ENCODE results near the gene ETS2. TPM values are rescaled to one million over a fixed set of nuclear protein-coding genes. Genes with fewer than 3 reads are reported as not detected.

Gene ETS2
- polyA plus RNA-seq, 3 donors from 2014 or later: 3.2 to 7.3 (median 4.2) TPM

DNA sequence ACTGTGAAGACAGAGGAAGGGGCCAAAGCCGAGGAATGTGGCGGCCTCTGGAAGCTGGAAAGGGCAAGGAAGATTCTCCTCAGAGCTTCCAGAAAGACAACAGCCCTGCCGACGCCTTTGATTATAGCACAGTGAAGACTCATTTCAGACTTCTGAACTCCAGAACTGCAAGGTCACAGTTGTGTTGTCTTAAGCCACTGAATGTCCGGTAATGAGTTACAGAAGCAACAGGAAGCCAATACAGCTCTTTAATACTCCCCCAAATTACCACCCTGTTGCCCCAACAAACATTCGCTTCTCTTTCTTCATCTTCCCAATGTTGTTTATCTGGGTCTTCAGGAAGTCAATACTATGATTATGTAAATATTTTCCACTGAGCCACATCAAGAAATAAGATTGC is 44.0 kb downstream of the ETS2 start:
- DNase-seq: no peak
- peaks cover 0 to 1% (median 0%) of the 10 kb centered on the region in 6 donors for H3K9me3 Mint-ChIP-seq
- no peaks in the 10 kb centered on the region for H3K36me3 Mint-ChIP-seq
- H3K4me3 Mint-ChIP-seq: no peak overlapping the region
- H3K27ac Mint-ChIP-seq: no peak overlapping the region
- no peaks in the 10 kb centered on the region for H3K4me1 Mint-ChIP-seq
- H3K27me3 Mint-ChIP-seq (ENCODE audit: low read depth in 3 of 3): peaks cover 2 to 6% (median 3%) of the 10 kb centered on the region in 3 donors

DNA sequence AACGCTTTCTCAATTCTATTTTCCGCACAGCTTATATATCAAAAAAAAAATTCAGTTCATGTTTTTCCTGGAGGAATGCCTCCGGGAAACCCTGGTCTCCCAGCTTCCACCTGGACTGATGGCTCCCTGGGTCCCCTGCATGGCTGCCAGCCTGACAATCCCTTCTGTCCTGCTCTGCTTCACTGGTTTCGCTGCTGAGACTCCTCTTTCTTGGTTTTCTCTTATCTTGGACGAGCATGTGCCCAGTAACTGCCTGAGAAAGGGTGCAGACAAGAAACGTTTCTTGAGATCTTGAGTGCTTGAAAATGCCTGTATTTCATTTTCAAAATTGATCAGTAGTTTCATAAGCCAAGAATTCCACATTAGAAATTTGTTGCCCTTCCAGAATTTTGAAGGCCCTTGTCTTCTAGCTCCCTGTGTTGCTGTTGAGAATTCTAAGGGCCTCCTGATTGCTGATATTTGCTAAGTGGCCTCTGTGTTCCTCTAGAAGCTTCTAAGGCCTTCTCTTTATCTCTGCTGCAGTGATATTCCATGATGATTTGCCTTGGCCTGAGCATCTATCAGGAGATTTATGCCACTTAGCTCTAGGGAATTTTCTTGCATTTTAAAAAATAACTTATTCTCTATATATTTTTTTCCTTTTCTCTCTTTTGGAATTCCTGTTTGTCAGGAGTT is 44.7 kb downstream of the ETS2 start:
- no peak for DNase-seq
- Mint-ChIP-seq H3K9me3 (peaks cover 0 to 1% (median 0%) of the 10 kb centered on the region in 6 donors), H3K36me3 (no peaks in the 10 kb centered on the region), H3K27ac (no peak overlapping the region), H3K4me1 (no peaks in the 10 kb centered on the region), H3K4me3 (no peak overlapping the region), H3K27me3 (ENCODE audit: low read depth in 3 of 3) (peaks cover 2 to 6% (median 3%) of the 10 kb centered on the region in 3 donors)

DNA sequence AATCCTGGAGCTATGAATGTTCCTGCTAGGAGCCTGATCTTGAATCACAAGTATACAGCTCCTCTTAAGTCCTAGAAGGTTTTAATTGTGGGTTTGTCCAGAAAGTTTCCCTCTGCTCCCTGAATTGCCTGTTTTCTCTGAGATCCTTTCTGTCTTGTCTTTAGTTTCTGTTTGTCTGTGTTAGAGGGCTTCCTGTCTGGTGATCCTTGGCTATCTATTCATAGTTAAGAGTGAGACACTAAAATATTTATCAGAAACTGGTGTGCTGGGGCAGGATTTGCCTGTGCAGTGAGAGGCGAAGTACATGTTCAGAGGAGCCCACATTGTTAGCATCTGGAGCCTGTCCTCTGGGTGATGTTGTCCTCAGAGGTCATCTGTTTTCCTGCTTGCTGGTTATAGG is 45.4 kb downstream of the ETS2 start:
- H3K36me3 Mint-ChIP-seq: no peaks in the 10 kb centered on the region
- no peaks in the 10 kb centered on the region for H3K4me1 Mint-ChIP-seq
- H3K27me3 Mint-ChIP-seq (ENCODE audit: low read depth in 3 of 3): peaks cover 2 to 6% (median 3%) of the 10 kb centered on the region in 3 donors
- H3K27ac Mint-ChIP-seq: no peak overlapping the region
- no peak overlapping the region for H3K4me3 Mint-ChIP-seq
- DNase-seq: no peak
- H3K9me3 Mint-ChIP-seq: peaks cover 0 to 1% (median 0%) of the 10 kb centered on the region in 6 donors

DNA sequence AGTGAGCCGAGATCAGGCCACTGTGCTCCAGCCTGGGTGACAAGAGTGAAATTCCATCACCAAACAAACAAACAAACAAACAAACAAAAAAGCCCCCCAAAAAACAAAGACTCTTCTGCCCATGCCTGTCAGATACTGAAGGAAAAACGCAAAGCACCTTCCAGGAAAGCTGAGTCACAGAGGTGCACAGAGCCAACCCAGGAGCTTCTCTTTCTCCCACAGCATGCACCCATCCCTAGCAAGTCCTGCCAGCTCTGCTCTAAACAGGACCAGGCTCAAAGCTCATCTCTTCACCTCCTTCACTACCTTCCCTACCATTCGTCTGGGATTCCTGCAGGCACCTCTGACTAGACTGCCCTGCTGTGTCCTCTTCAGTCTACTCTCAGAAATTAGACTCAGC is 46.5 kb downstream of the ETS2 start:
- peaks cover 2 to 6% (median 3%) of the 10 kb centered on the region in 3 donors for H3K27me3 Mint-ChIP-seq (ENCODE audit: low read depth in 3 of 3)
- H3K27ac Mint-ChIP-seq: no peak overlapping the region

DNA sequence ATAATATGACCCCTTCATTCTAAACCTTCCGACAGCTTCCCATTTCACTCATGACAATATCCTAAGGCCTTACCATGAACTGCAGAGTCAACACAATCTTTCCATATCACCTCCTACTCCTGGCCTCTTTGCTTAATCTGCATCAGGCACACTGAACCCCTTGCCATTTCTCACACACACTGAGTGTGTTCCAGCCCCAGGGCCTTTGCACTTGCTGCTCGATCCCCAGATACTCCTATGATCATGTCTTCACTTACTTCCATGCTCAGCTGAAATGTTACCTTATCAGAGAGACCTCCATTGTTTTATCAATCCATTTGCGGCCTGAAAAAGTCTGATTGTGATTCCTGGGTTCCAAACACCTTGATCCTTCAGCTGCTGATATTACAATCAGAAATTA is 47.0 kb downstream of the ETS2 start:
- peaks cover 2 to 5% (median 3%) of the 10 kb centered on the region in 3 donors for H3K27me3 Mint-ChIP-seq (ENCODE audit: low read depth in 3 of 3)
- no peak overlapping the region for H3K4me3 Mint-ChIP-seq
- DNase-seq: no peak

More for the DNA sequence above, 46.5 kb downstream of the ETS2 start:
- Mint-ChIP-seq H3K4me1 (no peaks in the 10 kb centered on the region), H3K36me3 (no peaks in the 10 kb centered on the region), H3K4me3 (no peak overlapping the region), H3K9me3 (peaks cover 0 to 1% (median 0%) of the 10 kb centered on the region in 6 donors)
- no peak for DNase-seq

DNA sequence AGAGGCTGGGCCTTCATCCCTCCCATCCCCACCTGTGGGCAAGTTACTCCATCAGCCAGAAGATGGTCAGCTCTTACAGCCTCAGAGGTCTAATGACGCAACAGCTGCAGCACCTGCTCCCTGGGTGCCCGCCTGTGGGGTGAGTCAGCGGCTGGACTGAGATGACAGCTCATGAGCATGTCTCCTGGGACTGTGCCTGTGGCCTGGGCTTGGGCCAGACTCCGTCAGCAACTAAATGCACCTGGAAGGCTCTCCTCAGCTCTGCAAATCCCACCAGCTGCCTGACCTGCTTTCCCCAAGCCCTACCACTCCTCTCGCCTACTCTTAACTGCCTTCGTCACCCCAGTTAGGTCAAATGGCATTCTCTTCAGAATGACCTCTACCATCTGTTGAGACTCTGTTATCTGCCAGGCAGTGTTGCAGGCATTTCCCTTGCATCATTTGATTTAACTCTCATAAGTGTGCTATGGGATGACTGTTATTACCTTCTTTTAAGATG is 47.7 kb downstream of the ETS2 start:
- no peak for DNase-seq
- Mint-ChIP-seq H3K4me3 (no peak overlapping the region), H3K36me3 (no peaks in the 10 kb centered on the region), H3K27me3 (ENCODE audit: low read depth in 3 of 3) (peaks cover 3 to 6% (median 3%) of the 10 kb centered on the region in 3 donors), H3K27ac (no peak overlapping the region), H3K9me3 (peaks cover 0 to 1% (median 0%) of the 10 kb centered on the region in 6 donors), H3K4me1 (no peaks in the 10 kb centered on the region)

More for the DNA sequence above, 47.0 kb downstream of the ETS2 start:
- Mint-ChIP-seq H3K27ac (no peak overlapping the region), H3K36me3 (no peaks in the 10 kb centered on the region), H3K4me1 (no peaks in the 10 kb centered on the region), H3K9me3 (peaks cover 0 to 1% (median 0%) of the 10 kb centered on the region in 6 donors)

DNA sequence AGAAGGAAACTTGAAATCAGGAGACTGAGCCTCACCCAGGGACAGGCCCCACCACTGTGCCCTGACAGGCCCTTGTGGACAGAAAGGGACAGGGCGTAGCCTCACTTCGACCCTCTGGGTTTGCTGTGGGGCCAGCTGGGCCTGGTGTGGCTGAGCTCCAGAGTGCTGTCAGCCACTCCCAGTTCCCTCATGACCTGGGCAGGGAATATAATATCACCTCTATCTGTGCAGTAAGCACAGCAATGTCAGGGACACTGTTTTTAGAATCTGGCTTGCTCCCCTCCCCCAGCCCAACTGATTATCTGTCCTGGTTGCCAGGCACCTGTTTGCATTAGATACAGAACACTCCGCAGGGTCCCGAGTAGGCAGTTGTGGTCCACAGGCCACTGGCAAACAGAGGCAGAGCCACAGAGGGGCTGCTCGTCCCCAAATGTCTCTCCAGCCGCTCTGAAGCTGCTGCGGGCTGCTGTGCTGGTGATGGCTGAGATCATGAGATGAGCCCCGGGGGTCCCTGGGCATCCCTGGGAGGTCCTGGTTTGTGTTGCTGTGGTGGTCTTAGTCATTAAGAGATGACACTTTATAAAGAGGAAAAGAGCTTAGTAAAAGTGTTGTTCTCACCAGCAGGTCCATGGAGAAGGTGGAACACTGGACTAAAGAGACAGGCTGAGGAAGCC is 51.6 kb downstream of the ETS2 start:
- H3K9me3 Mint-ChIP-seq: peaks cover 0 to 1% (median 0%) of the 10 kb centered on the region in 6 donors
- H3K27me3 Mint-ChIP-seq (ENCODE audit: low read depth in 3 of 3): peaks cover 3 to 10% (median 5%) of the 10 kb centered on the region in 3 donors

DNA sequence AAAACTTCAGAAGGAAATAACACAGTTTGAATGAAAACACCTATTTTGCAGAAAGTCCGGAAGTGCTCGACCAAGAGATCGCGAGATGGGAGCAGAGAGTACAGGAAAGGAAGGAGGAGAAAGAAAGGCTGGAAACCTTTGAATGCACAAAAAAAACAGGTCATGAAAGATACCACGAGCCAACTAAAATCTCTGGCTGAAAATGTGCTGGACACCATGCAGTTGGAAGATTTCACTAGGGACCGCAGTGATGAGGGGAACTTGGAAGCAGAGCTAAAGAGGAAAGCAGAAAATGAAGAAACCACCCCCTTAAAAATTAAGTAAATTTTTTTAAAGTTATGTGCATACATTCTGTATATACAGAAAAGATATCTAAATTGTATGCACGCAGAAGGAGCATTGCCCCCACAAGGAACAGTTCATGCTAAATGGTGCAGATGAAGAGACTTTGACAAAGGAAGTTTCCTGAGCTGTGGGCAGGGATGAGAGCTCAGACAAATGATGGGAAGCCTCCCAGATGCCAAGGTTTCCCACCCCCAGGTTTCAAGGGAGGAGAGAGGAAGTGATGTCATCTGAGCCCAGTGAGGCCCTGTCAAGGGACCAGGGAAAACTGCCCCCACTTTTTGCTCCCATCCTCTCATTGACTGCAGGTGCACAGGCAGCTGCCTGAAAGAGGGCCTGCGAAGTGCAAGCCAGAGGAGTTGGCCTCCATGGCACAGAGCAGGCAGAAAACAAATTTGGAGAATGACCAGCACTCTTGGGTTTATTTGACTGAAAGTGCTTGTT is 52.5 kb downstream of the ETS2 start:
- Mint-ChIP-seq H3K4me3 (no peak overlapping the region), H3K9me3 (peaks cover 0 to 1% (median 0%) of the 10 kb centered on the region in 6 donors), H3K4me1 (peaks cover 6 to 13% of the 10 kb centered on the region in 2 donors), H3K36me3 (no peaks in the 10 kb centered on the region), H3K27ac (no peak overlapping the region), H3K27me3 (ENCODE audit: low read depth in 3 of 3) (peaks cover 2 to 10% (median 6%) of the 10 kb centered on the region in 3 donors)
- no peak for DNase-seq

More for the DNA sequence above, 51.6 kb downstream of the ETS2 start:
- Mint-ChIP-seq H3K4me1 (peaks cover 6 to 11% of the 10 kb centered on the region in 2 donors), H3K27ac (no peak overlapping the region), H3K36me3 (no peaks in the 10 kb centered on the region), H3K4me3 (no peak overlapping the region)
- DNase-seq: no peak

DNA sequence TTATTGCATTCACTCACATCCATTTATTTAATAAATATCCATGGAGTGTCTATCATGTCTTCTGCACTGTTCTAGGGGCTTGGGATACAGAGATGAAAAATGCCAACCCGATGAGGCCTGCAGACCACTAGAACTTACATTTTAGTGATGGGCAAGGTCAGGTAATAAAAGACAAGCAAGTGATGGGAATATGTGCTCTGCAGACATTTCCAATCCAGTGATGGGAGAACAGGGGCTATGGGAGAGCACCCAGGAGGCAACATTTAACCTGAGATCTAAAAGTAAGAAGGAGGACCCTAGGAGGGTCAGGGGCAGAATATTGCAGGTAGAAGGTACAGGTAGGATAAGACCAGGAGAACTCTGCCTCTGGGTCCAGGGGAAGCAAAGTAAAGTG is 53.1 kb downstream of the ETS2 start:
- no peaks in the 10 kb centered on the region for H3K9me3 Mint-ChIP-seq
- peaks cover 1 to 7% (median 6%) of the 10 kb centered on the region in 3 donors for H3K27me3 Mint-ChIP-seq (ENCODE audit: low read depth in 3 of 3)
- H3K36me3 Mint-ChIP-seq: no peaks in the 10 kb centered on the region
- no peak overlapping the region for H3K4me3 Mint-ChIP-seq
- no peak overlapping the region for H3K27ac Mint-ChIP-seq
- no peak for DNase-seq
- peaks cover 6 to 13% of the 10 kb centered on the region in 2 donors for H3K4me1 Mint-ChIP-seq

DNA sequence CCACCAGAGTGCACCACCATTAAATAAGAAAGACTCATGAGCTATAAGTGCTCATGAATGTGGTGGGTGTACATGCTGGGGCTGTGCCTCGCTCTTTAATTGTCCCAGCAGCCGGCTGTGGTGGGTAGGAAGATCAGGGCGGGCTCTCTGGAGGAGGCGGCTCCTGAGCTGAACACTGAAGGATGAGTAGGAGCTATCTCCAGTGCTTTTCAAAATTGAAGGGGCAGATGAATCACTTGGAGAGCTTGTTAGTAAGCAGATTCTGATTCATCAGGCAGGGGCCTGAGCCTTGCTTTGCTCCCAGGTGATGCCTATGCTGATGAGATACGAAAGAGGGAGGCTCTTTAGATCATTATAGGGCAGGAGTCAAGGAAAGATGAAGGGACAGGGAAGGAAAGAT is 54.1 kb downstream of the ETS2 start:
- Mint-ChIP-seq H3K4me3 (no peak overlapping the region), H3K9me3 (no peaks in the 10 kb centered on the region), H3K27ac (no peak overlapping the region), H3K4me1 (peaks cover 6 to 13% of the 10 kb centered on the region in 2 donors), H3K36me3 (no peaks in the 10 kb centered on the region), H3K27me3 (ENCODE audit: low read depth in 3 of 3) (peaks cover 1 to 9% (median 6%) of the 10 kb centered on the region in 3 donors)
- DNase-seq: no peak

DNA sequence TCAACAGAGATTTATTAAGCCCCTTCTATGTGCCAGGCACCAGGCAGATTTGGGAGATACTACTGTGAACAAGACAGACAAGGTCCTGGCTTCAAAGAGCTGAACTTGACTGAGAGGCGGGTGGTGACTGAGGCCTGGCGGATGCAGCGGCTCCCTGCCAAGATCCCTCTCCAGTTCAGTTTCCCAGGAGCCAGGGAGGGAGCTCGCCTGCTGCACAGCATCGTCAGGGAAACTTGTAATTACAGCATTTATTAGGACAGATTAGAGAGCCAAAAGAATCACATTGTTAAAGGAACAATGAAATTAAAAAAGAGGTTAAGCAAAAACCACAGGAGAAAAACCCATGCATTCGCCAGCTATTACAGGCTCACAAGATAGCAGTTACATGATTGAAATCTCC is 55.3 kb downstream of the ETS2 start:
- no peaks in the 10 kb centered on the region for H3K36me3 Mint-ChIP-seq
- peaks cover 6 to 13% of the 10 kb centered on the region in 2 donors for H3K4me1 Mint-ChIP-seq
- peaks cover 1 to 9% (median 6%) of the 10 kb centered on the region in 3 donors for H3K27me3 Mint-ChIP-seq (ENCODE audit: low read depth in 3 of 3)
- H3K27ac Mint-ChIP-seq: no peak overlapping the region
- no peaks in the 10 kb centered on the region for H3K9me3 Mint-ChIP-seq
- DNase-seq: no peak
- no peak overlapping the region for H3K4me3 Mint-ChIP-seq

DNA sequence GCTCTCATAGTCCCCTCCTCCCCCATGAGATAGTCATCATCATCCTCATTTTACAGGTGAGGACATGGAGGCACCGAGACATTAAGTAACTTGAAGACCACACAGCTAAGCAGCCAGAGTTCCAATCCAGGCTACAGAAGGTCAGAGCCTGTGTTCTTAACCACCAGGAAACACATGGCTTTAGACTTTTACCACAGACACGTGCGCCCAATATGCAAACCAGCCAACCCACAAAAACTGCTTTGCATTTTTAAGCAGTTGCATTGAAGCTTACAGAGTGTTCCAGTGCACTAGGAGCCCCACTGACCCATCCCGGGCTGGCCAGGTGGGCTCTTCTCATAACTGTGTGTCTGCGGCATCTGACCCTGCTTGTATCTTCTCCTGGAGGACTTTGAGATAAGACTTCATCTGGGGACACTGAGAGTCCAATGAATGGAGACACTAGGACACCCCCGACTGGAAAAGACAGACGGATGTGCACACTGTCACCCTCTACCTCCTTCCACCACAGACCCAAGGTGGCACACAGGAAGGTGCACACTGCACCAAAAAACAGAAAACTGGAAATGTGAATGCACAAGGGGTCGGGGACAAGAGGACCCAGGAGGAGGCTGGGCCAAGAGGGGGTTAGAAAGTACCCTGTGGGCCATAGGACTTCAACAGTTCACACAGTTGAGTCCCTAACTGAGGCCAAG is 56.4 kb downstream of the ETS2 start:
- Mint-ChIP-seq H3K9me3 (no peaks in the 10 kb centered on the region), H3K27me3 (ENCODE audit: low read depth in 3 of 3) (peaks cover 1 to 9% (median 6%) of the 10 kb centered on the region in 3 donors), H3K4me3 (no peak overlapping the region), H3K4me1 (peaks cover 6 to 13% of the 10 kb centered on the region in 2 donors), H3K36me3 (no peaks in the 10 kb centered on the region), H3K27ac (peak overlapping the region in 2 of 6 donors; percentile 9 to 51)
- DNase-seq: peak; percentile 2 to 3 (median 2)

DNA sequence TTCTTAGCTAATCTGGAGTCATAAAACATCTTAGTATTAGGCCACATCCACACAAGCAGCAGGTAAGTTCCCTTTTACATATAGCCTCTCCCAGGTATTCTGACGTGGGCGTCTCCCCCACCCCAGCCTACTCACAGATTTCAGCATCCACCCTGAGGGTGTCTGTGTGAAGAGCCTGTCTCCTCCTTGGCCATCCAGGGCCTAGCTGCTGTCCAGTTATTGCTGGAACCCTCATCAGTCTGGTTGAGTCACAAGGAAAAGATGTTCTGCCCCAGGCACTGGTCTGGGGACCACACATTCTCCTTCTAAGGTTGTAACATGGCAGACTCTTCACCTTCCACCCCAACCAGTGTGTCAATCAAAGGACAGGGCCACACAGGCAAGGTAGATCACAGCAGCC is 57.6 kb downstream of the ETS2 start:
- no peaks in the 10 kb centered on the region for H3K9me3 Mint-ChIP-seq
- peaks cover 6 to 13% of the 10 kb centered on the region in 2 donors for H3K4me1 Mint-ChIP-seq
- no peak overlapping the region for H3K27ac Mint-ChIP-seq
- H3K27me3 Mint-ChIP-seq (ENCODE audit: low read depth in 3 of 3): peaks cover 0 to 9% (median 5%) of the 10 kb centered on the region in 3 donors
- no peak for DNase-seq
- H3K4me3 Mint-ChIP-seq: no peak overlapping the region
- H3K36me3 Mint-ChIP-seq: no peaks in the 10 kb centered on the region
